PC-3 (cell line): ENCODE results near the gene UBAC2. TPM values are rescaled to one million over a fixed set of nuclear protein-coding genes. Genes with fewer than 3 reads are reported as not detected.

Experiments
- ATAC-seq: fragments of 200-7000 bp; cut with Tn5 transposase; 2 replicates; pipeline ENCODE4 v1.9.1; 2020; ENCODE audit warnings: mild to moderate bottlenecking, moderate library complexity
- BruUV-seq: library from RNA; stranded (reverse); fragments of 400-500 nt; replicated peaks from 2 replicates; lab custom pipeline; 2021; lab: Mats Ljungman, UMichigan
- CTCF ChIA-PET: fragments of 300-600 bp; sonication (Branson Sonifier 250); formaldehyde crosslinking; loops from one replicate; lab custom pipeline; 2022; ENCODE audit warnings: antibody characterized with exemption; lab: Charles Lee
- POLR2A ChIA-PET: fragments of 300-600 bp; sonication (Branson Sonifier 250); formaldehyde crosslinking; loops from one replicate; lab custom pipeline; 2022; ENCODE audit warnings: antibody characterized with exemption; ENCODE audit not compliant: unreplicated experiment; lab: Charles Lee
- DNase-seq: peaks from one replicate; pipeline ENCODE4 v3.0.0-alpha.2; 2015
- H2AFZ ChIP-seq: fragments of 300-600 bp; sonication (generic); 2 replicates; pipeline ENCODE4 v1.6.0; 2016; ENCODE audit warnings: antibody characterized with exemption, low read length
- H3F3A ChIP-seq: fragments of 300-600 bp; sonication (generic); one replicate; pipeline ENCODE4 v1.6.0; 2017; ENCODE audit warnings: antibody characterized with exemption, low read length, control low read depth, mild to moderate bottlenecking; ENCODE audit not compliant: unreplicated experiment
- H3K27ac ChIP-seq: fragments of 300-600 bp; sonication (generic); 2 replicates; pipeline ENCODE4 v1.5.1; 2016; ENCODE audit warnings: mild to moderate bottlenecking, low read length
- H3K27me3 ChIP-seq: fragments of 300-600 bp; sonication (generic); 2 replicates; pipeline ENCODE4 v1.6.1; 2016; ENCODE audit warnings: low read length, mixed read lengths
- H3K36me3 ChIP-seq: fragments of 300-600 bp; sonication (generic); 2 replicates; pipeline ENCODE4 v1.6.1; 2016; ENCODE audit warnings: low read depth, mixed run types, low read length, mixed read lengths
- H3K4me1 ChIP-seq: fragments of 300-600 bp; sonication (generic); 2 replicates; pipeline ENCODE4 v1.5.1; 2016; ENCODE audit warnings: low read length; ENCODE audit not compliant: insufficient read depth
- H3K4me2 ChIP-seq: fragments of 300-600 bp; sonication (generic); 2 replicates; pipeline ENCODE4 v1.6.0; 2016; ENCODE audit warnings: low read length
- H3K4me3 ChIP-seq: fragments of 300-600 bp; sonication (generic); 2 replicates; pipeline ENCODE4 v1.5.1; 2016; ENCODE audit warnings: mild to moderate bottlenecking, low read length, mixed read lengths
- H3K79me2 ChIP-seq: fragments of 300-600 bp; sonication (generic); 2 replicates; pipeline ENCODE4 v1.6.1; 2017; ENCODE audit warnings: low read length, mixed read lengths
- H3K9ac ChIP-seq: fragments of 300-600 bp; sonication (generic); 2 replicates; pipeline ENCODE4 v1.6.0; 2016; ENCODE audit warnings: mild to moderate bottlenecking, low read length
- H3K9me2 ChIP-seq: fragments of 300-600 bp; sonication (generic); replicated peaks from 2 replicates; pipeline ENCODE4 v1.6.1; 2016; ENCODE audit warnings: mixed run types, low read length, mixed read lengths
- H3K9me3 ChIP-seq: fragments of 300-600 bp; sonication (generic); 2 replicates; pipeline ENCODE4 v1.6.1; 2016; ENCODE audit warnings: low read length, mixed read lengths
- H4K20me1 ChIP-seq: fragments of 300-600 bp; sonication (generic); 2 replicates; pipeline ENCODE4 v1.6.1; 2016; ENCODE audit warnings: low read length, mixed read lengths
- CTCF ChIP-seq: fragments of 300-600 bp; sonication (generic); conservative IDR thresholded peaks from 2 replicates; pipeline ENCODE4 v1.5.1; 2017; ENCODE audit warnings: antibody characterized with exemption, low read depth, mild to moderate bottlenecking, low read length
- EZH2 ChIP-seq: fragments of 300-600 bp; sonication (generic); IDR thresholded peaks from one replicate; pipeline ENCODE4 v1.6.1; 2017; ENCODE audit warnings: antibody characterized with exemption, mild to moderate bottlenecking, low read length; ENCODE audit not compliant: unreplicated experiment
- EZH2phosphoT487 ChIP-seq: fragments of 300-600 bp; sonication (generic); IDR thresholded peaks from 2 replicates; pipeline ENCODE4 v1.6.1; 2018; ENCODE audit warnings: mild to moderate bottlenecking, antibody characterized with exemption, low read length, borderline replicate concordance
- intact Hi-C: fragments of 100-400 bp; cut with micrococcal nuclease; formaldehyde crosslinking; loops from 2 replicates; pipeline ENCODE4 v1.9.0; 2023
- total RNA-seq: library from RNA; depleted of rRNA; stranded (reverse); fragments of >200 nt; gene quantifications from 2 replicates; pipeline ENCODE4 v1.2.3, GENCODE V29; 2014

UBAC2 gene
- total RNA-seq, 1 experiment from 2014 or later: 34.5 TPM

- H3K36me3 ChIP-seq: no peaks in the 10 kb centered on the region; the same call in 1 of the 2 replicates
- H3F3A ChIP-seq: no peaks in the 10 kb centered on the region
- H3K27me3 ChIP-seq: no peaks in the 10 kb centered on the region
- H3K4me3 ChIP-seq: no peak overlapping the region
- no peaks in the 10 kb centered on the region for H3K4me1 ChIP-seq
- H3K79me2 ChIP-seq: no peaks in the 10 kb centered on the region
- H3K9me2 ChIP-seq: no peaks in the 10 kb centered on the region
- no peaks in the 10 kb centered on the region for H3K9me3 ChIP-seq
- H3K9ac ChIP-seq: no peak overlapping the region
- DNase-seq (no peak), ATAC-seq (no peak)
- intact Hi-C loops: loop anchor here (10.0 kb wide), 1 partner anchor 250 kb away; no protein-coding TSS in a partner anchor
- POLR2A ChIA-PET: no interaction called here
- no TSS peak for BruUV-seq
- no peak overlapping the region for H3K27ac ChIP-seq
- TF ChIP-seq EZH2 (no peak), EZH2phosphoT487 (no peak), CTCF (no peak)
- no peak overlapping the region for H2AFZ ChIP-seq
- no peaks in the 10 kb centered on the region for H4K20me1 ChIP-seq
- CTCF ChIA-PET: interaction anchor here (1.1 to 1.4 kb wide), 3 partner anchors 64 to 89 kb away, joined by 4 to 29 read pairs (median 9); partner anchors contain the start of gene UBAC2
- no peak overlapping the region for H3K4me2 ChIP-seq
Observed at GRCh38 chr13:99265162-99265800, 64.6 kb downstream of the UBAC2 start.

GRCh38 chr13:99265821-99266426 lies 65.3 kb downstream of the UBAC2 start:
- TF ChIP-seq EZH2 (no peak), EZH2phosphoT487 (no peak), CTCF (peak; percentile 62)
- POLR2A ChIA-PET: interaction anchor here (0.6 kb wide), 2 partner anchors 14 to 81 kb away, joined by 6 read pairs; no protein-coding TSS in a partner anchor

More at GRCh38 chr13:99265821-99266426, 65.3 kb downstream of the UBAC2 start:
- H3K9me3 ChIP-seq: no peaks in the 10 kb centered on the region
- CTCF ChIA-PET: interaction anchor here (0.6 to 1.4 kb wide), 6 partner anchors 65 to 180 kb away, joined by 3 to 29 read pairs (median 4); partner anchors contain the start of gene UBAC2
- H3K79me2 ChIP-seq: no peaks in the 10 kb centered on the region
- no peaks in the 10 kb centered on the region for H3K9me2 ChIP-seq
- intact Hi-C loops: loop anchor here (1.0 to 10.0 kb wide), 3 partner anchors 70 to 249 kb away; no protein-coding TSS in a partner anchor
- no peaks in the 10 kb centered on the region; the same call in 1 of the 2 replicates for H3K36me3 ChIP-seq
- peak; percentile 64; the same call in 1 of the 2 replicates for ATAC-seq
- H3K27me3 ChIP-seq: no peaks in the 10 kb centered on the region
- no peak overlapping the region for H3K27ac ChIP-seq
- peak; percentile 61 for DNase-seq
- no TSS peak for BruUV-seq
- no peak overlapping the region for H2AFZ ChIP-seq
- no peak overlapping the region for H3K4me3 ChIP-seq
- no peaks in the 10 kb centered on the region for H4K20me1 ChIP-seq
- no peaks in the 10 kb centered on the region for H3K4me1 ChIP-seq
- no peak overlapping the region for H3K9ac ChIP-seq
- no peak overlapping the region for H3K4me2 ChIP-seq
- H3F3A ChIP-seq: no peaks in the 10 kb centered on the region
